ENCODE measurements around the gene BCAP31. TPM values are rescaled to one million over a fixed set of nuclear protein-coding genes. Genes with fewer than 3 reads are reported as not detected.

BCAP31 gene
- 384 and 401 TPM in 2 replicates for total RNA-seq (2014; rRNA removed; shearing (Covaris generic))

- DNase-seq (ENCODE audit: low read depth): peak; percentile 89
These were observed at the start of gene BCAP31, which contains the start of gene ABCD1 for GRCh38 chrX:153724252-153725038. Gene BCAP31, minus strand, starts transcription at chrX:153724387. Its CDS starts 1,143 bp downstream, at chrX:153723244. Gene ABCD1, plus strand, starts transcription at chrX:153724856. Its CDS starts 411 bp downstream, at chrX:153725267.

- DNase-seq (ENCODE audit: low read depth): no peak
These were observed 49.0 kb upstream of the BCAP31 start for GRCh38 chrX:153773218-153773611.

- no peak for DNase-seq (ENCODE audit: low read depth)
These were observed 48.4 kb upstream of the BCAP31 start for GRCh38 chrX:153772316-153773217.

DNA sequence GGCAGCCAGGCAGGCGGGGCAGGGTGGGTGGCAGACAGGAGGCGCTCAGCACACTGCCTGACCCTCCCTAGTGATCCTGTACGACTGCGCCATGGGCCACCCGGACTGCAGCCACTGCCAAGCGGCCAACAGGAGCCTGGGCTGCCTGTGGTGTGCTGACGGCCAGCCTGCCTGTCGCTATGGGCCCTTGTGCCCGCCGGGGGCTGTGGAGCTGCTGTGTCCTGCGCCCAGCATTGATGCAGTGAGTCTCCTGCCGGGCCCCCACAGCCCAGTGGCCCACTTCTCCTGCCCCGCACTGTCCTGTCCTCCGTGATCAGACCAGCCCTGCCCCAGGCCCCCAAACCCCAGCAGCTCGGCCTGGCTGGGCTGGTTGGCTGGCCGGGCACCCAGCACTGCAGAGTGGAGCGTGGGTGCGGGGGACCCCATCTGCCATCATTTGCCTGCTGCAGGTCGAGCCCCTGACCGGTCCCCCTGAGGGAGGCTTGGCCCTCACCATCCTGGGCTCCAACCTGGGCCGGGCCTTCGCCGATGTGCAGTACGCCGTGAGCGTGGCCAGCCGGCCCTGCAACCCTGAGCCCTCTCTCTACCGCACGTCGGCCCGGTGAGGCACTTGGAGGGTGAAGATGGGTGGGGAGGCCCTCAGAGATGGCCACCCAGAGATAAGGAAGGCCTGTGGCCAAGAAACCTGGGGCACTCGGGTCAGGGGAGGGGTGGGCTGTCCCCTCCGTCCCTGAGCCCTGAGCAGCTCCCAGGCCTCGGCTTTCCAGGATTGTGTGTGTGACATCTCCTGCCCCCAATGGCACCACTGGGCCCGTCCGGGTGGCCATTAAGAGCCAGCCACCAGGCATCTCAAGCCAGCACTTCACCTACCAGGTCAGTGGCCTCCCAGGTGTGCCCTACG is 47.5 kb upstream of the BCAP31 start:
- DNase-seq (ENCODE audit: low read depth): no peak

DNA sequence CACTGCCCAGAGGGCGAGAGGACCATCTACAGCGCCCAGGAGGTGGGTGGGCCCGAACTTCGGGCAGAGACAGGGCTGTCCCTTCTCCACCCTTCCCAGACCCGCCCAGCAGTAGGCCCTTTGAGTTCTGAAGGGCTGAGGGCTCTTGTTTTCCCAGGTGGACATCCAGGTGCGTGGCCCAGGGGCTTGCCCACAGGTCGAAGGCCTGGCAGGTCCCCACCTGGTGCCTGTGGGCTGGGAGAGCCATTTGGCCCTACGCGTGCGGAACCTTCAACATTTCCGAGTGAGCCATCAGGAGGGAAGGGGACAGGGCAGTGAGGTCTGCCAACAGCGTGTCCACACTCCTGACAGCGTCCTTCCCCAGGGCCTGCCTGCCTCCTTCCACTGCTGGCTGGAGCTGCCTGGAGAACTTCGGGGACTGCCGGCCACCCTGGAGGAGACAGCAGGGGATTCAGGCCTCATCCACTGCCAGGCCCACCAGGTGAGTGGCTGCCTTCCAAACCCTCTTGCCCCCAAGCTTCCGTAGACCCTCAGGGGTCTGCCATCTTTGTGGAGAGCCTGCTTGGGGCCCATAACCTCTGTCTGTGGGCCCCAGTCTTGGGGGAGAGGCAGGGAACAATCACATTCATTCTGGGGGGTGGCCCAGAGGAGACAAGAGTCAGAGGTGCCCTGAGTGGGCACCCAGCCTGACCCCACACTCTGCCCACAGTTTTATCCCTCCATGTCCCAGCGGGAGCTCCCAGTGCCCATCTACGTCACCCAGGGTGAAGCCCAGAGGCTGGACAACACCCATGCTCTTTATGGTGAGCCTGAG is 46.6 kb upstream of the BCAP31 start:
- no peak for DNase-seq (ENCODE audit: low read depth)

DNA sequence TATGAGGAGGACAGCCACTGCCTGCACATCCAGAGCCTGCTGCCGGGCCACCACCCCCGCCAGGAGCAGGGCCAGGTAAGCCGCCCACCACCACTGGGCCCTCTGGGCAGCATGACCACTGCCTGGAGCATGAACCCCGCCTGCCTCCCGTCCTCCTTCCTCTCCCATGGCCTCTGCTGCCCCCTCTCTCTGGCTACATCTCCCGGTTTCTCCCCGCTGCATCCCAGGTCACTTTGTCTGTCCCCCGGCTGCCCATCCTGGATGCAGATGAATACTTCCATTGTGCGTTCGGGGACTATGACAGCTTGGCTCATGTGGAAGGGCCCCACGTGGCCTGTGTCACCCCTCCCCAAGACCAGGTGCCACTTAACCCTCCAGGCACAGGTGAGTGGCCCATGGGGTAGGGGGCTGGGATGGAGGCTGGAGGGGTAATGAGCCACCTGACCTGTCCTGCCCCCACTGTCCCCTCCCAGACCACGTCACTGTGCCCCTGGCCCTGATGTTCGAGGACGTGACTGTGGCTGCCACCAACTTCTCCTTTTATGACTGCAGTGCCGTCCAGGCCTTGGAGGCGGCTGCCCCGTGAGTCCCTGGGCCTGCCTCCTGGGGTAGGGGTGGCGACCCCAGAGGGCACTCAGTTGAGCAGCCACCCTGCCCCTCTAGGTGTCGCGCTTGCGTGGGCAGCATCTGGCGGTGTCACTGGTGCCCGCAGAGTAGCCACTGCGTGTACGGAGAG is 45.8 kb upstream of the BCAP31 start:
- DNase-seq (ENCODE audit: low read depth): no peak

- no peak for DNase-seq (ENCODE audit: low read depth)
These were observed 45.1 kb upstream of the BCAP31 start for GRCh38 chrX:153769158-153769864.

- DNase-seq (ENCODE audit: low read depth): no peak
These were observed 44.3 kb upstream of the BCAP31 start for GRCh38 chrX:153768311-153769157.

GRCh38 chrX:153767674-153768055 is 43.5 kb upstream of the BCAP31 start:
- DNase-seq (ENCODE audit: low read depth): no peak

GRCh38 chrX:153766871-153767673 is 42.9 kb upstream of the BCAP31 start:
- DNase-seq (ENCODE audit: low read depth): no peak

DNA sequence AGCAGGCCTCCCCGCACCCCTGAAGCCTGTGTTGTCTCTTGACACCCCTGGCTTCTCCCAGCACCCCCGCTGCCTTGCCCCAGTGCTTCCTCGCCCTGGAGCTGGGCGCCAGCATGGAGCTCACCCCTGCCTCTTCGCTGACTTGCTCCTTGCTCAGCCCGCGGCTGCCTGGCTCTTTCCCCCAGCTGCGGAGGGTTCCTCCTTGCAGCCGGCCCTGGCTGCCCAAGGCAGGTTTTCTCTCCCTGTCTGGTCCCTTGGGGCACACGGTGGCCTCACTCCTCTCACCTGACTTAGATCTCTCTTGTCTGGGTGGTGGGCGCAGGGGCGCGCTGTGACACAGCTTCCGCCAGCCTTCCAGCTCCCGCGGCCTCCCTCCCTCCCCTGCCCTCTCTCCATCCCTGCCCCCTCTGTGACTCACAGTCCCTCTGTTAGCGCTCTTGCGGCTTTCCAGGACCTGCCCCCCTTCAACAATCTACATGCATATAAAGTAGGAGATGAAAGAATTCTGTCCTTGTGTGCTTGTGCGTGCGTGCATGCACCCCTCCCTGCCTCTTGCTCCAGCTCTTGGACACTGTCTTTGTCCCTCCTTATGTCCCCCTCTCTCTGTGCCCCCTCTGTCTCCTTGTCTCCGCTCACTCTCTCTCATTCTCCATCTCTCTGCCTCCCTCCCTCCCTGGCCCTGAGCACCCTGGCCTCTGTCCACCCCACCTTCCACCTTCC is 42.1 kb upstream of the BCAP31 start:
- peak; percentile 75 for DNase-seq (ENCODE audit: low read depth)

DNA sequence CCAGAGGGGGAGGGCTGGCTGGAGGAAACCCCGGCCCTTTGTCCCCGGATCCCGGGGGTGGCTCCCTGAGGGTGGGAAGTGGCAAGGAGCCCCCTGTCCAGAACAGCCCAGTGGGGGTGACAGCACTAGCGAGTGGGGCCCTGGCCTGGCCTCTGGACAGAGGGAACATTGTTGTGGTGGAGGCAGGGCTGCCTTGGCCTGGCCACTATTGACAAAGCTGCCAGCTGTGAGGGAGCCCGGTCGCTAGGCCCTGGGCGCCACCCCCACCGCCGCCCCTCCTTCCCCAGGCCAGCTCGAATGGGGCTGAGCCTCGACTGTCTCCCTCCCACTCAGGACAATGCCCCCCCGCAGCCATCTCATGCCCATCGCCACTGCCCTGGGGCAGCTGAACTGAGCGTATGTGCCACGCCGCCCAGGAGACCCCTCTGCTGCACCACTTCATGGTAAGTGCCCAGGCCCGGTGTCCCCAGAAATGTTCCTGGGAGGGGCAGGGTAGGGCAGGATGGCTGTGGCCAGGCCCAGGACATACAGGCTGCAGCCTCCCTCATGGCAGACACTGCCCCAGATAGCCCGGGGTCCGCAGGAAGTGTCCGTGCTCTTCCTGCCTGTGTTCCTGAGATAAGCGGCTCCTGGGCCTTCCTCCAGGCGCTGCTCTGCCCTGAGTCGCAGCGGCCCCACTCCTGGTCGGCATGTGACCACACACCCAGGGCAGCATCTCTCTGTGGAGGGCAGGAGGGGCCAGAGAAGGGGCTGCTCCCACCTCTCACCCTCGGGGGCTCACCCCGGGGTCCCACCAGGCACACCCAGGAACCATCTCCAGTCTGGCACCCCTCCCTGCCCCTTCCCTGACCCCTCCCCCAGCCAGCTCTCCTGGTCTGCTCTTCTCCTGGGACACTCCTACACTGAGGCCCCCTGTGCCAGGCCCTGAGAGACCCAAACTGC is 41.2 kb upstream of the BCAP31 start:
- no peak for DNase-seq (ENCODE audit: low read depth)

- DNase-seq (ENCODE audit: low read depth): no peak
These were observed 40.6 kb upstream of the BCAP31 start for GRCh38 chrX:153764786-153765137.

DNA sequence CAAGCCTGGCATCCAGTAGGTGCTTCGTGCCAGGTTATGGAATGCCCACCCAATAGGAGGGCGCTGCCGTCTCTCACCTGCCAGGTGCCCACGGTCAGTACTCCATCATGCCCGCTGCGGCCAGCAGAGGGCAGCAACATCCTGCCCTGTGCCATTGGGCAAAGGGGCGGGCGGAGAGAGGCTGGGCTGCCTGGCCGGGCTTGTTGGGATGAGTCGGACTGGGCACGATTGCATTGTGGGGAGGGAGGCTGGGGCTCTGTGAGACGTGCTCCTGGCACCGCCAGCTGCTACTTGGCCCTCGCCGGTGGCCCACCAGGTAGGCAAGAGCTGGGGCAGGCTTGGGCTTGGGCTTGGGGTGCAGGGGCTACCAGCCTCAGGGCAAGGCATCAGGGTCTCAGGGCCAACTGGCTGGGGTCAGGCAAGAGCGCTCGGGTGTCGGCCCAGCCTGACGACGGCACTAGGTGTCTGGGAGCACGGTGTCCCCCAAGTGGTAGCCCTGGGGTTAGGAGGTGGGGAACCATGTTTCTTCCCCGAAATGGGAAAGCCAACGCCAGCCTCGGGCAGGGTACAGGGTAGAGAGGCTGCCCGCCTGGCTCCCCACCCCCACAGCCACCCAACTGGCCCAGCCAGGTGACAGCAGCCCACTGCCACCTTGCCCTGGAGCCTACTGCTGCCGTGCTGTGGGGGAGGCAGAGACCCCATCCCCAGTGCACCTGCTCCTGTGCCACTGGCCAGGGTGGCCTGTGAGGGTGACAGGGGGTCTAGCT is 40.0 kb upstream of the BCAP31 start, which contains the start of gene PLXNB3:
TSS of gene PLXNB3 (plus strand) at position 261 of the 767 bp plus-strand sequence. CDS start 1,287 bp downstream, outside the sequence.
- DNase-seq (ENCODE audit: low read depth): peak; percentile 84
